Gastroesophageal sphincter (tissue), 4 donors: ENCODE results near the gene EPDR1. TPM values are rescaled to one million over a fixed set of nuclear protein-coding genes. Genes with fewer than 3 reads are reported as not detected.

Source experiments
- ATAC-seq: fragments of 150-250 bp; one replicate; pipeline ENCODE4 v1.9.1; 2016; ENCODE audit warnings: mild to moderate bottlenecking, moderate library complexity
- H3K27ac ChIP-seq, 4 donors: fragments of 200-600 bp; sonication (generic) in 3 of 4; 1 replicate in 3 of 4; 2 replicates in 1 of 4; pipeline ENCODE4 v1.5.1; 2016 to 2019
- H3K27me3 ChIP-seq: fragments of 200-600 bp; sonication (generic); one replicate; pipeline ENCODE4 v1.5.1; 2019
- H3K36me3 ChIP-seq, 2 donors: fragments of 200-600 bp; sonication (generic); one replicate each; pipeline ENCODE4 v1.5.1; 2019; ENCODE audit warnings: control low read depth in 1 of 2
- H3K4me1 ChIP-seq, 3 donors: fragments of 200-600 bp; sonication (generic); 1 replicate in 2 of 3; 2 replicates in 1 of 3; pipeline ENCODE4 v1.5.1; 2016 to 2019; ENCODE audit warnings: control low read depth in 2 of 3
- H3K4me3 ChIP-seq, 2 donors: fragments of 200-600 bp; sonication (generic); one replicate each; pipeline ENCODE4 v1.5.1; 2019; ENCODE audit warnings: mild to moderate bottlenecking in 1 of 2, moderate library complexity in 1 of 2
- H3K9me3 ChIP-seq, 3 donors: fragments of 200-600 bp; sonication (generic); one replicate each; pipeline ENCODE4 v1.5.1; 2017 to 2019; ENCODE audit warnings: control low read depth in 2 of 3
- CTCF ChIP-seq, 4 experiments: fragments of 200-600 bp in 2 of 4; fragments of 450-650 bp in 2 of 4; sonication (generic) in 1 of 4; IDR thresholded peaks; one replicate each; pipeline ENCODE4 v1.5.1; 2017 to 2019; ENCODE audit warnings: antibody characterized with exemption in 4 of 4, mild to moderate bottlenecking in 2 of 4, moderate library complexity in 2 of 4
- EP300 ChIP-seq: sonication (generic); formaldehyde crosslinking; IDR thresholded peaks from one replicate; pipeline ENCODE4 v1.6.1; 2017; ENCODE audit warnings: antibody characterized with exemption, mild to moderate bottlenecking
- POLR2A ChIP-seq, 2 donors: fragments of 450-650 bp; IDR thresholded peaks; one replicate each; pipeline ENCODE4 v1.6.1; 2017; ENCODE audit warnings: antibody characterized with exemption in 2 of 2, mild to moderate bottlenecking in 2 of 2, moderate library complexity in 1 of 2
- POLR2AphosphoS5 ChIP-seq: sonication (generic); formaldehyde crosslinking; IDR thresholded peaks from one replicate; pipeline ENCODE4 v1.6.1; 2017; ENCODE audit warnings: antibody characterized with exemption
- WGBS, 2 donors: methylation state at CpG; one replicate each; pipeline ENCODE4 v1.1.5; 2018; ENCODE audit warnings: low coverage in 1 of 2; 5-methylcytosine and 5-hydroxymethylcytosine counted together
- total RNA-seq, 4 donors: library from RNA; depleted of rRNA; stranded (reverse); fragments of >200 nt; gene quantifications; one replicate each; pipeline ENCODE4 v1.1.0, GENCODE V29; 2016

The EPDR1 gene
- total RNA-seq, 4 donors from 2014 or later, result 14.3 to 43.8 (median 19.0) TPM

- Histone ChIP-seq H3K4me3 (no peak overlapping the region), H3K27ac (peak overlapping the region in 2 of 4 donors; percentile 28 to 30), H3K36me3 (no peaks in the 10 kb centered on the region), H3K9me3 (no peaks in the 10 kb centered on the region), H3K27me3 (no peaks in the 10 kb centered on the region), H3K4me1 (peaks cover 0 to 14% (median 0%) of the 10 kb centered on the region in 3 donors)
- ATAC-seq, result peak; percentile 41
- no peak for TF ChIP-seq POLR2AphosphoS5
- peak; percentile 19 to 67 (median 46) for TF ChIP-seq CTCF (IDR thresholded peaks at IDR 0.05)
- TF ChIP-seq POLR2A (IDR thresholded peaks at IDR 0.05), result no peak
- 12 to 16% methylated on average over 5 to 6 of the region's 6 CpGs for WGBS, 2 donors
Measured at GRCh38 chr7:37901236-37901827, 19.1 kb upstream of the EPDR1 start.

- H3K4me1 ChIP-seq, result peaks cover 0 to 14% (median 0%) of the 10 kb centered on the region in 3 donors
- H3K9me3 ChIP-seq, result no peaks in the 10 kb centered on the region
- no peak for ATAC-seq
- peak overlapping the region in 2 of 4 donors; percentile 28 to 30 for H3K27ac ChIP-seq
- 60 to 100% methylated on average over 1 to 2 of the region's 2 CpGs for WGBS, 2 donors
- H3K27me3 ChIP-seq, result no peaks in the 10 kb centered on the region
- no peak overlapping the region for H3K4me3 ChIP-seq
- no peaks in the 10 kb centered on the region for H3K36me3 ChIP-seq
- TF ChIP-seq EP300 (no peak), POLR2A (IDR thresholded peaks at IDR 0.05) (no peak), POLR2AphosphoS5 (no peak), CTCF (IDR thresholded peaks at IDR 0.05) (no peak)
Measured at GRCh38 chr7:37901890-37902524, 18.4 kb upstream of the EPDR1 start.

GRCh38 chr7:37908221-37908788 lies 12.1 kb upstream of the EPDR1 start:
- H3K9me3 ChIP-seq, result no peaks in the 10 kb centered on the region
- H3K27ac ChIP-seq, result no peak overlapping the region
- 75 to 100% methylated on average over 1 of the region's 1 CpG for WGBS, 2 donors
- no peak for ATAC-seq
- no peaks in the 10 kb centered on the region for H3K4me1 ChIP-seq
- H3K36me3 ChIP-seq, result no peaks in the 10 kb centered on the region
- TF ChIP-seq POLR2A (IDR thresholded peaks at IDR 0.05) (no peak), EP300 (no peak), POLR2AphosphoS5 (no peak), CTCF (IDR thresholded peaks at IDR 0.05) (no peak)
- no peaks in the 10 kb centered on the region for H3K27me3 ChIP-seq
- H3K4me3 ChIP-seq, result no peak overlapping the region

GRCh38 chr7:37912756-37913155 lies 7.7 kb upstream of the EPDR1 start:
- ATAC-seq, result no peak
- Histone ChIP-seq H3K36me3 (no peaks in the 10 kb centered on the region), H3K4me3 (no peak overlapping the region), H3K27me3 (peaks cover 15% of the 10 kb centered on the region), H3K4me1 (peaks cover 0 to 29% (median 5%) of the 10 kb centered on the region in 3 donors), H3K27ac (peak overlapping the region in 1 of 4 donors; percentile 5), H3K9me3 (no peaks in the 10 kb centered on the region)
- no peak for TF ChIP-seq CTCF (IDR thresholded peaks at IDR 0.05)
- no peak for TF ChIP-seq POLR2A (IDR thresholded peaks at IDR 0.05)
- 49% methylated on average over 2 of the region's 2 CpGs; no CpG with 5 or more reads in 1 of the 2 donors for WGBS, 2 donors
